SKM-1 treated with dmso at 0.1 percent for 144 hours (cell line): ENCODE measurements around the gene LIMS3.
"Not testable (repeated sequence)": the region's sequence is repeated elsewhere in the genome, so short reads cannot be mapped to it uniquely, and the experiment has no call there.

ENCODE experiments used
- DNase-seq: peaks from one replicate; lab custom pipeline; 2025; ENCODE audit not compliant: unreplicated experiment; lab: John Stamatoyannopoulos, UW

Gene LIMS3

GRCh38 chr2:109921543-109922384 lies 23.3 kb downstream of the LIMS3 start:
- DNase-seq, result not testable (repeated sequence)

GRCh38 chr2:109924481-109924880 lies 26.0 kb downstream of the LIMS3 start:
- DNase-seq, result not testable (repeated sequence)

DNA sequence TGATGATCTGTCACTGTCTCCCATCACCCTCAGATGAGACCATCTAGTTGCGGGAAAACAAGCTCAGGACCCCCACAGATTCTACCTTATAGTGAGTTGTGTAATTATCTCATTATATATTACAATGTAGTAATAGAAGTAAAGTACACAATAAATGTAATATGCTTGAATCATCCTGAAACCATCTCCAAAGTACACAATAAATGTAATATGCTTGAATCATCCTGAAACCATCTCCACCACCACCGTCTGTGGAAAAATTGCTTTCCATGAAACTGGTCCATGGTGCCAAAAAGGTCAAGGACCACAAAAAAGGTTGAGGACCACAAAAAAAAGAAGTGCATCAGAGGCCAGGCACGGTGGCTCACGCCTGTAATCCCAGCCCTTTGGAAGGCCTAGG lies 29.3 kb downstream of the LIMS3 start:
- DNase-seq, result not testable (repeated sequence)

- not testable (repeated sequence) for DNase-seq
Measured at GRCh38 chr2:109929222-109929621, 30.7 kb downstream of the LIMS3 start.

GRCh38 chr2:109936534-109936933 lies 38.0 kb downstream of the LIMS3 start:
- not testable (repeated sequence) for DNase-seq

DNA sequence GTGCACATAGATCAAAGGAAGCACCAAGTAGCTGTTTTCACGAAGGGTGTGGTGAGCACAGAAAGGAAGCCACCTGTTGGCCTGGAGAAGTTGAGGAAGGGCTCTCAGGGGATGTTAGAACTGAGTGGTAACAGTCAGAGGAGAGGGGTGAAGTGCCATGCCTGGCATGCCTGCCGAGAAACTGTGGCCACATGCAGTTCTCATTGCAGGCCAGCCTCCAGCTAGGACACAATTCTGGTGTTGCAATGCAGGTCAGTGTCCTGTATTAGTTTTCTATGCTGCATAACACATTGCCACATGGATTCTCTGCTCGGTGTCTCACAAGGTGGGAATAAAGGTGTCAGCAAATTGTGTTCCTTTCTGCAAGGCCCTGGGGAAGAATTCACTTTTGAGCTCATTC lies 46.9 kb downstream of the LIMS3 start:
- DNase-seq, result not testable (repeated sequence)

- DNase-seq, result not testable (repeated sequence)
Measured at GRCh38 chr2:109947262-109947958, 48.9 kb downstream of the LIMS3 start.

GRCh38 chr2:109947959-109948520 lies 49.6 kb downstream of the LIMS3 start:
- DNase-seq, result not testable (repeated sequence)

DNA sequence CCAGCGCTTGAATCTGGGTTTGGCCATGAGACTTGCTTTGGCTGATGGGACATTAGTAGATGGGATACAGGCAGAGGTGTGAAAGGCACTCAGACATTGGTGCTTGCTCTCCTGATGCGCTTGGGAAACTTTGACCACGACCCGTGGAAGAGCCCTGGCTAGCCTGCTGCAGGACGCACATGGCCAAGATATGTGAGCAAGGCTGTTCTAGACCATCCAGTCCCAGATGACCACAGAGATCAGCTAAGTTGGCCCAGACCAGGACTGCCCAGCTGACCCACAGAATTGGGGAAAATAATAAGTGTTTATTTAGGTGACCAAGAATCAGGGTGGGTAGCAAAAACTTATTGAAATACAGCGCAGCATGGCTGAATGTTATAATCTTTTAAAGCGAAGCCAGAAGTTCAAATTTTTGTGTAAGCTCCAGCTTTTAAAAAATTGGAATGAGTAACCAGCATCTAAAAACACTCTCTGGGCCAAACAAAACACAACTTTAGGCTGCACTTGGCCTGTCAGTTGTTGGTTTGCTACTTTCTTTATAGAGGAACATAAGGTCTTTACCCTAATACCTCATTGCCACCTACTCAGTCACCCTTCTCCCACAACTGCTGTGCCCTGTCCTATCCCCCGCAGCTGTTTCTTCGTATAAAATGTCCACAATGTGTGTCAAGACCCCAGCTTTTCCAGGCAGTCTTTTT lies 51.8 kb downstream of the LIMS3 start:
- not testable (repeated sequence) for DNase-seq

DNA sequence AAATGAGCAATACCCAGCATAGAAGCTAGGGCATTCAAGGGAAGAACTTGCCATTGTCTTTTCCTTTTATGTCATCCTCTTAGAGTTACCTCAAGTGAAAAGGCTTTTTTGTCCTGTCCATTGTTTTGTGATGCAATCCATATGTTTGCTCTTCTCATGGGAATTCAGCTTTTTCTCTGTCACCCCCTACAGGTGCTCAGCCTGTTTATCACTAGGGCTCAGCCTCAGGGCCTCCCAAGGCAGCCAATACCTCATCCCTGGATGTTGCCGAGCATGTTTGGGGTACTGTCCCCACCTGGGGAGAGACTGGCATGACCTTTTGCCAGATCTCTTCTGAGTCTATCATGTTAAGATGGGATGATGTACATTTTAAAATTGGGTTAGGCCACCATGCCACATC lies 65.5 kb downstream of the LIMS3 start:
- not testable (repeated sequence) for DNase-seq

GRCh38 chr2:109965482-109965881 lies 67.0 kb downstream of the LIMS3 start:
- not testable (repeated sequence) for DNase-seq

- DNase-seq, result not testable (repeated sequence)
Measured at GRCh38 chr2:109966107-109966736, 67.7 kb downstream of the LIMS3 start.

- not testable (repeated sequence) for DNase-seq
Measured at GRCh38 chr2:109966858-109967257, 68.4 kb downstream of the LIMS3 start.

- not testable (repeated sequence) for DNase-seq
Measured at GRCh38 chr2:109969864-109970263, 71.4 kb downstream of the LIMS3 start.

- not testable (repeated sequence) for DNase-seq
Measured at GRCh38 chr2:109971710-109972109, 73.2 kb downstream of the LIMS3 start.
